Measurements from ENCODE around the gene CPA2.

CPA2 gene

GRCh38 chr7:130279906-130280305 is 13.2 kb downstream of the CPA2 start:
- no peak for DNase-seq (ENCODE audit: low read depth in 2 of 2)

- DNase-seq (ENCODE audit: low read depth in 2 of 2): no peak
Measured at GRCh38 chr7:130281260-130281659, 14.6 kb downstream of the CPA2 start.

- no peak for DNase-seq (ENCODE audit: low read depth in 2 of 2)
Measured at GRCh38 chr7:130286881-130287280, 20.2 kb downstream of the CPA2 start.

DNA sequence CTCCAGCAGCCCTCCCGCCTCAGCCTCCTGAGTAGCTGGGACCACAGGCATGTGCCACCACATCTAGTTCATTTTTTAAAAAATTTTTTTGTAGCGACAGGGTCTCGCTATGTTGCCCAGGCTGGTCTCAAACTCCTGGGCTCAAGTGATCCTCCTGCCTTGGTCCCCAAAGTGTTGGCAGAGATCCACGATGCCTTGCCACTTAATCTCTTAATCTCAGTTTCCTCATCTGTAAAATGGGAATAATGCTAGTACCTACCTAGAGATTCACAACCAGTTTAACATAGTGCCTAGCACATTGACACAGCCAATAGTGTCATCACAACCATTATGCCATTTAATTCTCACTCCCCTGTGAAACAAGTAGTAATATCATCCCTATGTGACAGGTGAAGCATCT is 21.5 kb downstream of the CPA2 start:
- DNase-seq (ENCODE audit: low read depth in 2 of 2): no peak

- DNase-seq (ENCODE audit: low read depth in 2 of 2): no peak
Measured at GRCh38 chr7:130288829-130289228, 22.2 kb downstream of the CPA2 start.

GRCh38 chr7:130289478-130289877 is 22.8 kb downstream of the CPA2 start:
- no peak for DNase-seq (ENCODE audit: low read depth in 2 of 2)

DNA sequence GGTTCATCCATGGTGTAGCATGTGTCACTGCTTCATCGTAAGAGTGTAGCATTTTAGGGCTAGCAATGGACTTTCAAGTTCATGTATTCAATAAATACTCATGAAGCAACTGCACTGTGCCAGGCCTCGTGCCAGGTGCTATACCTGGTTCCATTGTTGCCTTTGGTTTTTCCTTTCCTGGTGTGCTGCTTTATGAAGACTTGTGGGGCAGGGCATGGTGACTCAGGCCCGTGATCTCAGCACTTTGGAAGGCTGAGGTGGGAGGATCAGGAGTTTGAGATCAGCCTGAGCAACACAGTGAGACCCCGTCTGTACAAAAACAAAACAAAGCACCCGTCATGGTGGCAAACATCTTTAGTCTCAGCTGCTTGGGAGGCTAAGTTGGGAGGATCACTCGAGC is 24.1 kb downstream of the CPA2 start:
- DNase-seq (ENCODE audit: low read depth in 2 of 2): no peak

- no peak for DNase-seq (ENCODE audit: low read depth in 2 of 2)
Measured at GRCh38 chr7:130292682-130293257, 26.1 kb downstream of the CPA2 start, which contains the start of gene CPA4. Gene CPA4 (plus strand): TSS chr7:130293161. CDS start chr7:130293181, 20 bp downstream.

DNA sequence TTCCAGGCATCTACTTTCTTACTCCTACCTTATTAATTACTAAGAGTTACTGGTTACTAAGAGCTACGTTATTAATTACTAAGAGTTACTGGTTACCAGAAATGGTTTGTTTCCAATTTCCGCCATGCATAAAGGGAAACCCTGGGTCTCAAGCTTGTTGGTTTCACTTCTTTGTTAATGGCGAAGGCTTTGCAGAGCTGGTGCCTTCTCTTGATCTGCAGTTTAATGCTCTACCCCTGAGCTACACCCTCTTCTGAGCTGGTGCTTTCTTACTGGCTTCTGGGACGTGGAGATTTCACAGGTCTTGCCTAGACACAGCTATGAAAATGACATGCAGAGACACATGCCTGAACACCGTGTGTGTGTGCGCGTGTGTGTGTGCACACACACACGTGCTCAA is 26.9 kb downstream of the CPA2 start:
- no peak for DNase-seq (ENCODE audit: low read depth in 2 of 2)

DNA sequence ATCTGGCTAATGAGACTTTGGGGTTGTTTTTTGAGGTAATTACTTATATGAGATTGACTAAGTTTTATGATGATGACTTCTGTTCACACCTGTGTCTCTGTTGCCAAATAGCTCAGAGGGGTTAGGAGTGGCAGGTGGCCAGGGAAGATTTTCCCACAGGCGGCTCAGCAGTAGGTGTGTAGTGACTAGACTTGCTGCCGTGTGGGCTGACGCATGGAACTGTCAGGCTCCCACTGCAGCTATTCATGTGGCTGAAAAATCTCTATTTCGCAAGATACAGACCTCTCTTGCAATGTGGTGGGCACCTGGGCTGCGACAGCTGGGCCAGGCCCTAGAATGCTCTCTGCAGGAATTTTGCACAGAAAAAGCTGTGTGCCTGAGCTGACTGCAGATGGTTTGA is 27.7 kb downstream of the CPA2 start:
- no peak for DNase-seq (ENCODE audit: low read depth in 2 of 2)

- no peak for DNase-seq (ENCODE audit: low read depth in 2 of 2)
Measured at GRCh38 chr7:130296221-130296951, 29.7 kb downstream of the CPA2 start.

- DNase-seq (ENCODE audit: low read depth in 2 of 2): no peak
Measured at GRCh38 chr7:130297628-130298543, 31.2 kb downstream of the CPA2 start.

GRCh38 chr7:130298544-130299326 is 32.1 kb downstream of the CPA2 start:
- DNase-seq (ENCODE audit: low read depth in 2 of 2): no peak

GRCh38 chr7:130299866-130300265 is 33.2 kb downstream of the CPA2 start:
- DNase-seq (ENCODE audit: low read depth in 2 of 2): no peak

GRCh38 chr7:130301501-130302020 is 34.9 kb downstream of the CPA2 start:
- DNase-seq (ENCODE audit: low read depth in 2 of 2): no peak

DNA sequence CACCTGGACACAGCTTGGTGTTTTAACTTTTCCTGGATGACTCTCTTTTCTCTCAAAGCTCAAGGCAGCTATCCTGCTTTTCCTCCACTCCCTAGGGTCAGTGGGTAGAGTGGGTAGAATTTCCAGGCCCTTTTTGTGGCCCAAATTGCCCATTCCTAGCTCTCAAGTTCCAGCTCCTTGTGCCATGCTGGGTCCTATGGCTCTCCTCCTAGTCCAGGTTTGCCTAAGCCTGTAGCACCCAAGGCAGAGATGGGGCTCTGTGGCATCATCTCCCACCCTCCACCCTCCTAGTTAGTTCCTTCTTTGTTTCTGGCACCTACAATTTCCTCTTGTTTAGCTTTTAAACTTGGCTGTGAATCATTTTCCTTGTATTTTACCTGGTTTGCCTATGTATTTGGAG is 36.0 kb downstream of the CPA2 start:
- DNase-seq (ENCODE audit: low read depth in 2 of 2): no peak

DNA sequence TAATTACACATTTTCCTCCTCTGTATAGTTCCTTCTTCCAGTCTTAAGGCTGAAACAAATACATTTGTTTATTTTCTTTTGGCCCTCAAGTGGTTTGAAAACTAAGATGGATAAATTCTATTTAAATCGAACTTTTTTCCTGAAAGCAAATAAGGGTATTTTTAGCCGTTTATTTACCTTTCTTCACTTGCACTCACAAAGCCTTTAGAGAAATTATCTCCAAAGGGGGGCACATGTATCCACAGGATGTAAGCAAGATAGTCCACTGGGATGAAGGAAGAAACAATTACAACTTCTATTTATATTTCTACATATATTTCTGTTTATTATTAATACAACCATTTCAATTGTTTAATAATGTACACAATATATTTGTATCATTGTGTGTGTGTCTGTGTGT is 36.5 kb downstream of the CPA2 start:
- no peak for DNase-seq (ENCODE audit: low read depth in 2 of 2)

- no peak for DNase-seq (ENCODE audit: low read depth in 2 of 2)
Measured at GRCh38 chr7:130303551-130303950, 36.9 kb downstream of the CPA2 start.

DNA sequence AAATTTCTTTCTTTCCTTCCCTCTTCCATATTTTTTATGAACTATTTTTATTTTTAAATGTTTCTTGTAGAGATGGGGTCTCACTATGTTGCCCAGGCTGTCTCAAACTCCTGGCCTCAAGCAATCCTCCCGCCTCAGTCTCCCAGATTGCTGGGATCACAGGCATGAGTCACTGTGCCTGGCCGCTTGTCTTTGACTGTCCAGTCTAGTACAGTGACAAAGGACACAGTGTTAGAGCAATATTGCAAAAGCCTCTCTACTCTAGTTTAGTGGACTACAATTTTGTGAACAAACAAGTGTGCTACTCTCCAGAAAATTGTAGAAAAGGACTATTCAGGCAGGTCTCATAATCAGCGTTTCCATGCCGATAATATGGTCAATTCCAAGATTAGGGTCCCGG is 37.3 kb downstream of the CPA2 start:
- no peak for DNase-seq (ENCODE audit: low read depth in 2 of 2)

DNA sequence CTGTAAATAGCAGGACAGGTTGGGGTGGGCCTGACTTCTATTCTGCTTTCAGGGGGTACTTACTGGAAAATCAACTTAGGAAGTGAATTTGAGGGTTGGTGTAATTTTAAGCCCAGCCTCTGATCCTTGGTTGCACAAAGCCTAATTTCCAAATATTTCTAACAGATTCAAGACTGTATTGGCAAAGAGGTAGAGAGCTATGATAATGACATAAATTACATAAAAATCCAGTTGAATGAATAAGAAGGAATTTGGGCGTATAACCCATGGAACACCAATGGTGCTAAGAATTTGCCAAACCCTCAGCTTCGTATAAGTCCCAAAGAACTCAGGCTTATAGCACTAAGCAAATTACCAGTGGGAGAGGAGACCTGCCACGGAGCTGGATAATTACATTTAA is 38.2 kb downstream of the CPA2 start:
- DNase-seq (ENCODE audit: low read depth in 2 of 2): no peak

GRCh38 chr7:130305433-130306042 is 38.9 kb downstream of the CPA2 start:
- no peak for DNase-seq (ENCODE audit: low read depth in 2 of 2)

Measured in stimulated activated CD8-positive, alpha-beta memory T cell treated with anti-CD3 and anti-CD28 coated beads, Interleukin-7, amount 100 ng/mL, for 1 hour (primary cell).